Activated CD4-positive, alpha-beta T cell treated with anti-CD3 and anti-CD28 coated beads, Interleukin-2, amount 50 U/mL, for 48 hours (primary cell): ENCODE data around the gene LMNTD1.
"Not testable (repeated sequence)": the region's sequence is repeated elsewhere in the genome, so short reads cannot be mapped to it uniquely, and the experiment has no call there.

Experiments
- DNase-seq, 2 experiments: peaks; one replicate each; pipeline ENCODE4 v3.0.0-alpha.2; 2020

LMNTD1 gene

GRCh38 chr12:25488956-25489870 lies 63.9 kb downstream of the LMNTD1 start:
- not testable (repeated sequence) for DNase-seq

- no peak for DNase-seq
Measured at GRCh38 chr12:25482625-25483024, 70.5 kb downstream of the LMNTD1 start.

- DNase-seq = no peak
Measured at GRCh38 chr12:25480145-25480544, 72.9 kb downstream of the LMNTD1 start.

- DNase-seq = no peak
Measured at GRCh38 chr12:25477217-25477616, 75.9 kb downstream of the LMNTD1 start.

- DNase-seq = no peak
Measured at GRCh38 chr12:25472453-25472852, 80.6 kb downstream of the LMNTD1 start.

GRCh38 chr12:25469861-25470260 lies 83.2 kb downstream of the LMNTD1 start:
- no peak for DNase-seq

GRCh38 chr12:25469368-25469767 lies 83.7 kb downstream of the LMNTD1 start:
- DNase-seq = no peak

- DNase-seq = no peak
Measured at GRCh38 chr12:25463521-25463920, 89.6 kb downstream of the LMNTD1 start.

GRCh38 chr12:25463005-25463404 lies 90.1 kb downstream of the LMNTD1 start:
- no peak for DNase-seq

GRCh38 chr12:25459541-25459951 lies 93.5 kb downstream of the LMNTD1 start:
- no peak for DNase-seq

- DNase-seq = no peak
Measured at GRCh38 chr12:25458047-25458552, 95.0 kb downstream of the LMNTD1 start.

- no peak for DNase-seq
Measured at GRCh38 chr12:25456474-25456873, 96.6 kb downstream of the LMNTD1 start.

- no peak for DNase-seq
Measured at GRCh38 chr12:25455696-25456095, 97.4 kb downstream of the LMNTD1 start.

GRCh38 chr12:25449007-25449406 lies 104.1 kb downstream of the LMNTD1 start:
- DNase-seq = no peak

- DNase-seq = no peak
Measured at GRCh38 chr12:25447046-25447445, 106.0 kb downstream of the LMNTD1 start.

GRCh38 chr12:25438638-25439037 lies 114.4 kb downstream of the LMNTD1 start:
- DNase-seq = no peak

- no peak for DNase-seq
Measured at GRCh38 chr12:25436206-25437030, 116.7 kb downstream of the LMNTD1 start.

GRCh38 chr12:25435431-25435830 lies 117.7 kb downstream of the LMNTD1 start:
- DNase-seq = no peak

GRCh38 chr12:25434515-25434914 lies 118.6 kb downstream of the LMNTD1 start:
- no peak for DNase-seq

- no peak for DNase-seq
Measured at GRCh38 chr12:25433581-25434325, 119.3 kb downstream of the LMNTD1 start.

- DNase-seq = no peak
Measured at GRCh38 chr12:25433024-25433423, 120.1 kb downstream of the LMNTD1 start.

GRCh38 chr12:25427337-25428249 lies 125.5 kb downstream of the LMNTD1 start:
- no peak for DNase-seq
